ENCODE measurements around the gene MRPL46. TPM values are rescaled to one million over a fixed set of nuclear protein-coding genes. Genes with fewer than 3 reads are reported as not detected.
A peak's percentile ranks its signal among the peaks of the same experiment; 100 is the strongest.

The MRPL46 gene
- total and polyA plus RNA-seq, 2 experiments from 2014 or later = 20.9 to 39.1 TPM

DNA sequence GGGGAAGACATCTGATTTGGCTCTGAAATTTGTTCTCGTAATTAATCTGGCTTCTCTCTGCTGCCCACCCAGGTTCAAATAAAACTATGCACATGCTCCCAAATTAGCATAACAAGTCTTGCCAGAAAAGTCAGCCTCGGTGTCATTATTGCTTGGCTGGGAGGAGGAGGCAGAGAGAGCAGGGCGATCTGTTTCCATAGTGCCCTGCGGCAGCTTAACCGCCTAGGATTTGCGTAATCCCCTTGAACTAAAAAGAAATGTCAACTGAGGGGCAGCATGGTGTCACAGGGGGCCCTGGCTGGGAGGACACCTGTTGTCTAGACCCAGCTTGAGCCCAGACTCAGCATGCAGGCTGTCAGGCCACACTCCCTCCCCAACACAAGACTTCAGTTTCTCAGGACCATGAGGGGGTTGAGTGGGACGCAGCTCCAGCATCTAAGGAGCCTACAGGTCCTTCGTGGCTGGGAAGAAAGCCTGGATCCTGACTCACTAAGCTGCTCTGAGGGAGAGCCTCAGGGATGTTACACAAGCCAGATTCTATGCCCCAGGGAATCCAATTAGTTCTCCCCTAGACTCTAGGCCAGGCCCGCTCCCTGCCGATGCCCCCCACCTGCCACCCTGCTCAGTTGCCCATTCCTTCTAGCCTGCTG, 17.6 kb upstream of the MRPL46 start:
- Histone ChIP-seq H3K27ac (ENCODE audit: low read depth) (no peak overlapping the region), H3K79me2 (replicated peaks; ENCODE audit: insufficient read depth) (no peaks in the 10 kb centered on the region), H3K4me1 (ENCODE audit: insufficient read depth) (peaks cover 28% of the 10 kb centered on the region), H3K4me2 (peak overlapping the region; percentile 34), H2AFZ (no peak overlapping the region), H4K20me1 (replicated peaks; ENCODE audit: insufficient read depth) (no peaks in the 10 kb centered on the region), H3F3A (replicated peaks; ENCODE audit: low read depth) (no peaks in the 10 kb centered on the region), H3K36me3 (ENCODE audit: insufficient read depth) (no peaks in the 10 kb centered on the region), H3K4me3 (no peak overlapping the region; the same call in 1 of the 2 replicates), H3K9me2 (ENCODE audit: insufficient read depth) (no peaks in the 10 kb centered on the region), H3K27me3 (ENCODE audit: insufficient read depth) (no peaks in the 10 kb centered on the region)
- H3K36me3 Mint-ChIP-seq (ENCODE audit: low read depth) = no peaks in the 10 kb centered on the region
- no peaks in the 10 kb centered on the region for H3K9me3 Mint-ChIP-seq
- peaks cover 7% of the 10 kb centered on the region for H3K27me3 Mint-ChIP-seq (ENCODE audit: insufficient read depth, low read depth, poor library complexity)
- no peak for TF ChIP-seq NANOG (IDR thresholded peaks at IDR 0.05; ENCODE audit: borderline replicate concordance)
- TF ChIP-seq STAT1 (IDR thresholded peaks at IDR 0.05; ENCODE audit: unreplicated experiment) = no peak
- TF ChIP-seq, protein P1, sequence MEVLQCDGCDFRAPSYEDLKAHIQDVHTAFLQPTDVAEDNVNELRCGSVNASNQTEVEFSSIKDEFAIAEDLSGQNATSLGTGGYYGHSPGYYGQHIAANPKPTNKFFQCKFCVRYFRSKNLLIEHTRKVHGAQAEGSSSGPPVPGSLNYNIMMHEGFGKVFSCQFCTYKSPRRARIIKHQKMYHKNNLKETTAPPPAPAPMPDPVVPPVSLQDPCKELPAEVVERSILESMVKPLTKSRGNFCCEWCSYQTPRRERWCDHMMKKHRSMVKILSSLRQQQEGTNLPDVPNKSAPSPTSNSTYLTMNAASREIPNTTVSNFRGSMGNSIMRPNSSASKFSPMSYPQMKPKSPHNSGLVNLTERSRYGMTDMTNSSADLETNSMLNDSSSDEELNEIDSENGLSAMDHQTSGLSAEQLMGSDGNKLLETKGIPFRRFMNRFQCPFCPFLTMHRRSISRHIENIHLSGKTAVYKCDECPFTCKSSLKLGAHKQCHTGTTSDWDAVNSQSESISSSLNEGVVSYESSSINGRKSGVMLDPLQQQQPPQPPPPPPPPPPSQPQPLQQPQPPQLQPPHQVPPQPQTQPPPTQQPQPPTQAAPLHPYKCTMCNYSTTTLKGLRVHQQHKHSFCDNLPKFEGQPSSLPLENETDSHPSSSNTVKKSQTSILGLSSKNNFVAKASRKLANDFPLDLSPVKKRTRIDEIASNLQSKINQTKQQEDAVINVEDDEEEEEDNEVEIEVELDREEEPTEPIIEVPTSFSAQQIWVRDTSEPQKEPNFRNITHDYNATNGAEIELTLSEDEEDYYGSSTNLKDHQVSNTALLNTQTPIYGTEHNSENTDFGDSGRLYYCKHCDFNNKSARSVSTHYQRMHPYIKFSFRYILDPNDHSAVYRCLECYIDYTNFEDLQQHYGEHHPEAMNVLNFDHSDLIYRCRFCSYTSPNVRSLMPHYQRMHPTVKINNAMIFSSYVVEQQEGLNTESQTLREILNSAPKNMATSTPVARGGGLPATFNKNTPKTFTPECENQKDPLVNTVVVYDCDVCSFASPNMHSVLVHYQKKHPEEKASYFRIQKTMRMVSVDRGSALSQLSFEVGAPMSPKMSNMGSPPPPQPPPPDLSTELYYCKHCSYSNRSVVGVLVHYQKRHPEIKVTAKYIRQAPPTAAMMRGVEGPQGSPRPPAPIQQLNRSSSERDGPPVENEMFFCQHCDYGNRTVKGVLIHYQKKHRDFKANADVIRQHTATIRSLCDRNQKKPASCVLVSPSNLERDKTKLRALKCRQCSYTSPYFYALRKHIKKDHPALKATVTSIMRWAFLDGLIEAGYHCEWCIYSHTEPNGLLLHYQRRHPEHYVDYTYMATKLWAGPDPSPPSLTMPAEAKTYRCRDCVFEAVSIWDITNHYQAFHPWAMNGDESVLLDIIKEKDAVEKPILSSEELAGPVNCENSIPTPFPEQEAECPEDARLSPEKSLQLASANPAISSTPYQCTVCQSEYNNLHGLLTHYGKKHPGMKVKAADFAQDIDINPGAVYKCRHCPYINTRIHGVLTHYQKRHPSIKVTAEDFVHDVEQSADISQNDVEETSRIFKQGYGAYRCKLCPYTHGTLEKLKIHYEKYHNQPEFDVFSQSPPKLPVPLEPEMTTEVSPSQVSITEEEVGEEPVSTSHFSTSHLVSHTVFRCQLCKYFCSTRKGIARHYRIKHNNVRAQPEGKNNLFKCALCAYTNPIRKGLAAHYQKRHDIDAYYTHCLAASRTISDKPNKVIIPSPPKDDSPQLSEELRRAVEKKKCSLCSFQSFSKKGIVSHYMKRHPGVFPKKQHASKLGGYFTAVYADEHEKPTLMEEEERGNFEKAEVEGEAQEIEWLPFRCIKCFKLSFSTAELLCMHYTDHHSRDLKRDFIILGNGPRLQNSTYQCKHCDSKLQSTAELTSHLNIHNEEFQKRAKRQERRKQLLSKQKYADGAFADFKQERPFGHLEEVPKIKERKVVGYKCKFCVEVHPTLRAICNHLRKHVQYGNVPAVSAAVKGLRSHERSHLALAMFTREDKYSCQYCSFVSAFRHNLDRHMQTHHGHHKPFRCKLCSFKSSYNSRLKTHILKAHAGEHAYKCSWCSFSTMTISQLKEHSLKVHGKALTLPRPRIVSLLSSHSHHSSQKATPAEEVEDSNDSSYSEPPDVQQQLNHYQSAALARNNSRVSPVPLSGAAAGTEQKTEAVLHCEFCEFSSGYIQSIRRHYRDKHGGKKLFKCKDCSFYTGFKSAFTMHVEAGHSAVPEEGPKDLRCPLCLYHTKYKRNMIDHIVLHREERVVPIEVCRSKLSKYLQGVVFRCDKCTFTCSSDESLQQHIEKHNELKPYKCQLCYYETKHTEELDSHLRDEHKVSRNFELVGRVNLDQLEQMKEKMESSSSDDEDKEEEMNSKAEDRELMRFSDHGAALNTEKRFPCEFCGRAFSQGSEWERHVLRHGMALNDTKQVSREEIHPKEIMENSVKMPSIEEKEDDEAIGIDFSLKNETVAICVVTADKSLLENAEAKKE (CRISPR knock-in tag; IDR thresholded peaks at IDR 0.05) = no peak
- no peak for TF ChIP-seq EZH2 (IDR thresholded peaks at IDR 0.05; ENCODE audit: low read depth, unreplicated experiment)
- TF ChIP-seq, protein P2, sequence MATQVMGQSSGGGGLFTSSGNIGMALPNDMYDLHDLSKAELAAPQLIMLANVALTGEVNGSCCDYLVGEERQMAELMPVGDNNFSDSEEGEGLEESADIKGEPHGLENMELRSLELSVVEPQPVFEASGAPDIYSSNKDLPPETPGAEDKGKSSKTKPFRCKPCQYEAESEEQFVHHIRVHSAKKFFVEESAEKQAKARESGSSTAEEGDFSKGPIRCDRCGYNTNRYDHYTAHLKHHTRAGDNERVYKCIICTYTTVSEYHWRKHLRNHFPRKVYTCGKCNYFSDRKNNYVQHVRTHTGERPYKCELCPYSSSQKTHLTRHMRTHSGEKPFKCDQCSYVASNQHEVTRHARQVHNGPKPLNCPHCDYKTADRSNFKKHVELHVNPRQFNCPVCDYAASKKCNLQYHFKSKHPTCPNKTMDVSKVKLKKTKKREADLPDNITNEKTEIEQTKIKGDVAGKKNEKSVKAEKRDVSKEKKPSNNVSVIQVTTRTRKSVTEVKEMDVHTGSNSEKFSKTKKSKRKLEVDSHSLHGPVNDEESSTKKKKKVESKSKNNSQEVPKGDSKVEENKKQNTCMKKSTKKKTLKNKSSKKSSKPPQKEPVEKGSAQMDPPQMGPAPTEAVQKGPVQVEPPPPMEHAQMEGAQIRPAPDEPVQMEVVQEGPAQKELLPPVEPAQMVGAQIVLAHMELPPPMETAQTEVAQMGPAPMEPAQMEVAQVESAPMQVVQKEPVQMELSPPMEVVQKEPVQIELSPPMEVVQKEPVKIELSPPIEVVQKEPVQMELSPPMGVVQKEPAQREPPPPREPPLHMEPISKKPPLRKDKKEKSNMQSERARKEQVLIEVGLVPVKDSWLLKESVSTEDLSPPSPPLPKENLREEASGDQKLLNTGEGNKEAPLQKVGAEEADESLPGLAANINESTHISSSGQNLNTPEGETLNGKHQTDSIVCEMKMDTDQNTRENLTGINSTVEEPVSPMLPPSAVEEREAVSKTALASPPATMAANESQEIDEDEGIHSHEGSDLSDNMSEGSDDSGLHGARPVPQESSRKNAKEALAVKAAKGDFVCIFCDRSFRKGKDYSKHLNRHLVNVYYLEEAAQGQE (IDR thresholded peaks at IDR 0.05; ENCODE audit: unreplicated experiment) = no peak
- TF ChIP-seq, protein P3, sequence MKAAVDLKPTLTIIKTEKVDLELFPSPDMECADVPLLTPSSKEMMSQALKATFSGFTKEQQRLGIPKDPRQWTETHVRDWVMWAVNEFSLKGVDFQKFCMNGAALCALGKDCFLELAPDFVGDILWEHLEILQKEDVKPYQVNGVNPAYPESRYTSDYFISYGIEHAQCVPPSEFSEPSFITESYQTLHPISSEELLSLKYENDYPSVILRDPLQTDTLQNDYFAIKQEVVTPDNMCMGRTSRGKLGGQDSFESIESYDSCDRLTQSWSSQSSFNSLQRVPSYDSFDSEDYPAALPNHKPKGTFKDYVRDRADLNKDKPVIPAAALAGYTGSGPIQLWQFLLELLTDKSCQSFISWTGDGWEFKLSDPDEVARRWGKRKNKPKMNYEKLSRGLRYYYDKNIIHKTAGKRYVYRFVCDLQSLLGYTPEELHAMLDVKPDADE (IDR thresholded peaks at IDR 0.05) = no peak
- TF ChIP-seq EZH2phosphoT487 (IDR thresholded peaks at IDR 0.05; ENCODE audit: unreplicated experiment) = no peak
- no peak for TF ChIP-seq ZNF114 (CRISPR knock-in tag; IDR thresholded peaks at IDR 0.05)
- no peak for TF ChIP-seq JUNB (IDR thresholded peaks at IDR 0.05; ENCODE audit: unreplicated experiment)
- TF ChIP-seq POLR2AphosphoS5 (IDR thresholded peaks at IDR 0.05; ENCODE audit: low read depth) = no peak
- TF ChIP-seq CREB1 (CRISPR knock-in tag; IDR thresholded peaks at IDR 0.05; ENCODE audit: low read depth) = no peak
- no peak for TF ChIP-seq ZNF331 (CRISPR knock-in tag; IDR thresholded peaks at IDR 0.05; ENCODE audit: low read depth)
- no peak overlapping the region for H3K27ac Mint-ChIP-seq
- ATAC-seq (peak; percentile 68), DNase-seq (ENCODE audit: low spot score) (peak; percentile 52)
- H3K4me3 Mint-ChIP-seq = no peak overlapping the region
- H3K4me1 Mint-ChIP-seq = peaks cover 32% of the 10 kb centered on the region
